CD4-positive, alpha-beta T cell (primary cell): ENCODE results near the gene OCA2. TPM values are rescaled to one million over a fixed set of nuclear protein-coding genes. Genes with fewer than 3 reads are reported as not detected.

Source experiments
- ATAC-seq: fragments of 200-7000 bp; cut with Tn5 transposase; one replicate; pipeline ENCODE4 v1.10.0; 2022; ENCODE audit warnings: mild to moderate bottlenecking; ENCODE audit not compliant: poor library complexity
- CTCF ChIA-PET: fragments of 350-600 bp; sonication (Branson Sonifier 250); formaldehyde crosslinking; loops from one replicate; lab custom pipeline; 2021; ENCODE audit warnings: antibody characterized with exemption, inconsistent platforms; lab: Charles Lee
- POLR2A ChIA-PET: fragments of 350-600 bp; sonication (Branson Sonifier 250); formaldehyde crosslinking; loops from one replicate; lab custom pipeline; 2021; ENCODE audit warnings: antibody characterized with exemption, inconsistent platforms; lab: Charles Lee
- DNase-seq, 14 experiments: peaks; one replicate each; pipeline ENCODE4 v3.0.0-alpha.2; 2013 to 2020; ENCODE audit warnings: mixed read lengths in 2 of 14
- H3K27ac ChIP-seq, 2 donors: one replicate each; pipeline versions ENCODE4 v1.5.1 to v1.7.0; 2013; ENCODE audit warnings: low read length in 2 of 2, low read depth in 1 of 2, mild to moderate bottlenecking in 1 of 2
- H3K27me3 ChIP-seq, 2 experiments: 1 replicate in 1 of 2; 2 replicates in 1 of 2; pipeline versions ENCODE4 v1.6.1 to v1.7.0; 2013; ENCODE audit warnings: low read length in 2 of 2, control low read depth in 1 of 2, mild to moderate bottlenecking in 1 of 2, moderate library complexity in 1 of 2; ENCODE audit not compliant: insufficient read depth in 2 of 2, control insufficient read depth in 1 of 2
- H3K36me3 ChIP-seq: one replicate; pipeline ENCODE4 v1.6.1; 2013; ENCODE audit warnings: low read length, control low read depth; ENCODE audit not compliant: insufficient read depth
- H3K4me1 ChIP-seq: one replicate; pipeline ENCODE4 v1.6.1; 2013; ENCODE audit warnings: low read length, control low read depth; ENCODE audit not compliant: insufficient read depth
- H3K4me3 ChIP-seq: one replicate; pipeline ENCODE4 v1.5.1; 2013; ENCODE audit warnings: mild to moderate bottlenecking, low read length, moderate library complexity
- H3K9me3 ChIP-seq, 2 experiments: 1 replicate in 1 of 2; 2 replicates in 1 of 2; pipeline versions ENCODE4 v1.6.1 to v1.7.0; 2013; ENCODE audit warnings: low read length in 2 of 2, mild to moderate bottlenecking in 2 of 2, control low read depth in 1 of 2, moderate library complexity in 1 of 2; ENCODE audit not compliant: control insufficient read depth in 1 of 2, insufficient read depth in 1 of 2
- H3K27ac Mint-ChIP-seq: one replicate; pipeline ENCODE4 v1.8.0; 2020; ENCODE audit warnings: mixed read lengths
- H3K27me3 Mint-ChIP-seq: one replicate; pipeline ENCODE4 v1.8.0; 2021; ENCODE audit warnings: mixed read lengths
- H3K36me3 Mint-ChIP-seq: one replicate; pipeline ENCODE4 v1.8.0; 2021; ENCODE audit warnings: low read depth, mixed read lengths
- H3K4me1 Mint-ChIP-seq: one replicate; pipeline ENCODE4 v1.8.0; 2021; ENCODE audit warnings: low read depth, mixed read lengths
- H3K4me3 Mint-ChIP-seq: one replicate; pipeline ENCODE4 v1.8.0; 2020; ENCODE audit warnings: mild to moderate bottlenecking, mixed read lengths
- H3K9me3 Mint-ChIP-seq: one replicate; pipeline ENCODE4 v1.8.0; 2020; ENCODE audit warnings: mixed read lengths
- intact Hi-C, 2 experiments: fragments of 100-400 bp; cut with DNase I in 1 of 2; cut with micrococcal nuclease in 1 of 2; formaldehyde crosslinking; loops; one replicate each; pipeline versions ENCODE4 v1.15.1 to v1.9.0; 2023 to 2025; cut with DNase I, micrococcal nuclease
- total RNA-seq, 174 experiments: library from RNA in 2 of 174; stranded (reverse) in 2 of 174; gene quantifications; one replicate each; pipeline ENCODE4 v1.2.3 and lab custom pipeline; 2021 to 2026
- TF ChIP-seq, protein P1 (sequence below): fragments of 200-600 bp; IDR thresholded peaks from one replicate; pipeline ENCODE4 v1.8.0; 2022; ENCODE audit warnings: antibody characterized with exemption, mild to moderate bottlenecking

The OCA2 gene
- total RNA-seq, 2 experiments from 2014 or later, result not detected

- no peak for DNase-seq
- ChIA-PET POLR2A (no interaction called here), CTCF (no interaction called here)
- Histone ChIP-seq H3K4me1 (no peaks in the 10 kb centered on the region), H3K27ac (no peak overlapping the region), H3K27me3 (no peaks in the 10 kb centered on the region), H3K9me3 (peaks cover 0 to 12% of the 10 kb centered on the region in 2 experiments), H3K4me3 (no peak overlapping the region), H3K36me3 (no peaks in the 10 kb centered on the region)
- H3K27me3 Mint-ChIP-seq, result no peaks in the 10 kb centered on the region
- TF ChIP-seq, protein P1, sequence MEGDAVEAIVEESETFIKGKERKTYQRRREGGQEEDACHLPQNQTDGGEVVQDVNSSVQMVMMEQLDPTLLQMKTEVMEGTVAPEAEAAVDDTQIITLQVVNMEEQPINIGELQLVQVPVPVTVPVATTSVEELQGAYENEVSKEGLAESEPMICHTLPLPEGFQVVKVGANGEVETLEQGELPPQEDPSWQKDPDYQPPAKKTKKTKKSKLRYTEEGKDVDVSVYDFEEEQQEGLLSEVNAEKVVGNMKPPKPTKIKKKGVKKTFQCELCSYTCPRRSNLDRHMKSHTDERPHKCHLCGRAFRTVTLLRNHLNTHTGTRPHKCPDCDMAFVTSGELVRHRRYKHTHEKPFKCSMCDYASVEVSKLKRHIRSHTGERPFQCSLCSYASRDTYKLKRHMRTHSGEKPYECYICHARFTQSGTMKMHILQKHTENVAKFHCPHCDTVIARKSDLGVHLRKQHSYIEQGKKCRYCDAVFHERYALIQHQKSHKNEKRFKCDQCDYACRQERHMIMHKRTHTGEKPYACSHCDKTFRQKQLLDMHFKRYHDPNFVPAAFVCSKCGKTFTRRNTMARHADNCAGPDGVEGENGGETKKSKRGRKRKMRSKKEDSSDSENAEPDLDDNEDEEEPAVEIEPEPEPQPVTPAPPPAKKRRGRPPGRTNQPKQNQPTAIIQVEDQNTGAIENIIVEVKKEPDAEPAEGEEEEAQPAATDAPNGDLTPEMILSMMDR, result no peak
- no peak for ATAC-seq
- no peak overlapping the region for H3K4me3 Mint-ChIP-seq
- intact Hi-C loops, result no loop called here
- no peaks in the 10 kb centered on the region for H3K9me3 Mint-ChIP-seq
- no peaks in the 10 kb centered on the region for H3K36me3 Mint-ChIP-seq
- no peaks in the 10 kb centered on the region for H3K4me1 Mint-ChIP-seq
- no peak overlapping the region for H3K27ac Mint-ChIP-seq
Measured at GRCh38 chr15:27949089-27949488, 150.0 kb downstream of the OCA2 start.

GRCh38 chr15:27939246-27939645, 159.9 kb downstream of the OCA2 start:
- no peaks in the 10 kb centered on the region for H3K36me3 ChIP-seq
- POLR2A ChIA-PET, result no interaction called here
- H3K4me3 Mint-ChIP-seq, result no peak overlapping the region
- ATAC-seq (no peak), DNase-seq (no peak)
- TF ChIP-seq, protein P1, result no peak
- intact Hi-C loops, result loop anchor here in 1 of 2 experiments (5.0 kb wide), 1 partner anchor 1533 kb away; no protein-coding TSS in a partner anchor
- H3K9me3 ChIP-seq, result no peaks in the 10 kb centered on the region
- no peak overlapping the region for H3K27ac Mint-ChIP-seq
- H3K4me1 ChIP-seq, result no peaks in the 10 kb centered on the region
- H3K27ac ChIP-seq, result no peak overlapping the region
- H3K27me3 ChIP-seq, result no peaks in the 10 kb centered on the region
- no peaks in the 10 kb centered on the region for H3K4me1 Mint-ChIP-seq
- no peaks in the 10 kb centered on the region for H3K36me3 Mint-ChIP-seq
- peaks cover 4% of the 10 kb centered on the region for H3K27me3 Mint-ChIP-seq
- no peak overlapping the region for H3K4me3 ChIP-seq
- CTCF ChIA-PET, result no interaction called here
- H3K9me3 Mint-ChIP-seq, result no peaks in the 10 kb centered on the region

DNA sequence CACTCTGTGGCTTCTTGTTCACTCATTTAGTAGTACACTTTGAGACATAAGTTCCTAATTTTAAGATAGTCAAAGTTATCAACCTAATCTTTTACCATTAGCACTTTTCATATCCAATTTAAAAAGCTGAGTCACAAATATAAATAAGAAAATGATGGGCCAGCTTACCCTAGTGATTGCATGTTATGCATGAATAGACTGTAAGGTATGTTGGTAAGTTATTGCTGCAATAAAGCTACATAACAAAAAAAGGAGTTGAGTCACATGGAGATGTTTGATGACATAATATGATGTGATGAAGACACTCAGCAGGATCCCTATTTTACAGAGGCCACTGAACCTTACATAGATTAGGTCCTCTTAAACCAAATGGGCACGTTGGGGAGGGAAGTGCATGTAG, 161.3 kb downstream of the OCA2 start:
- H3K36me3 Mint-ChIP-seq, result no peaks in the 10 kb centered on the region
- TF ChIP-seq, protein P1, result no peak
- Histone ChIP-seq H3K27me3 (no peaks in the 10 kb centered on the region), H3K4me3 (no peak overlapping the region), H3K27ac (no peak overlapping the region), H3K36me3 (no peaks in the 10 kb centered on the region), H3K9me3 (no peaks in the 10 kb centered on the region), H3K4me1 (no peaks in the 10 kb centered on the region)
- peaks cover 6% of the 10 kb centered on the region for H3K9me3 Mint-ChIP-seq
- intact Hi-C loops, result loop anchor here in 1 of 2 experiments (5.0 kb wide), 1 partner anchor 1534 kb away; no protein-coding TSS in a partner anchor
- DNase-seq (no peak), ATAC-seq (no peak)
- ChIA-PET CTCF (no interaction called here), POLR2A (no interaction called here)
- no peak overlapping the region for H3K4me3 Mint-ChIP-seq
- H3K27ac Mint-ChIP-seq, result no peak overlapping the region
- no peaks in the 10 kb centered on the region for H3K4me1 Mint-ChIP-seq
- peaks cover 4% of the 10 kb centered on the region for H3K27me3 Mint-ChIP-seq
